NCI-H82 treated with DMSO at 0.1 percent for 48 hours (cell line): ENCODE results near the gene CARS1.
"Not testable (repeated sequence)": the region's sequence is repeated elsewhere in the genome, so short reads cannot be mapped to it uniquely, and the experiment has no call there.

Source experiments
- DNase-seq: peaks from one replicate; lab custom pipeline; 2025; ENCODE audit not compliant: unreplicated experiment; lab: John Stamatoyannopoulos, UW

The CARS1 gene

DNA sequence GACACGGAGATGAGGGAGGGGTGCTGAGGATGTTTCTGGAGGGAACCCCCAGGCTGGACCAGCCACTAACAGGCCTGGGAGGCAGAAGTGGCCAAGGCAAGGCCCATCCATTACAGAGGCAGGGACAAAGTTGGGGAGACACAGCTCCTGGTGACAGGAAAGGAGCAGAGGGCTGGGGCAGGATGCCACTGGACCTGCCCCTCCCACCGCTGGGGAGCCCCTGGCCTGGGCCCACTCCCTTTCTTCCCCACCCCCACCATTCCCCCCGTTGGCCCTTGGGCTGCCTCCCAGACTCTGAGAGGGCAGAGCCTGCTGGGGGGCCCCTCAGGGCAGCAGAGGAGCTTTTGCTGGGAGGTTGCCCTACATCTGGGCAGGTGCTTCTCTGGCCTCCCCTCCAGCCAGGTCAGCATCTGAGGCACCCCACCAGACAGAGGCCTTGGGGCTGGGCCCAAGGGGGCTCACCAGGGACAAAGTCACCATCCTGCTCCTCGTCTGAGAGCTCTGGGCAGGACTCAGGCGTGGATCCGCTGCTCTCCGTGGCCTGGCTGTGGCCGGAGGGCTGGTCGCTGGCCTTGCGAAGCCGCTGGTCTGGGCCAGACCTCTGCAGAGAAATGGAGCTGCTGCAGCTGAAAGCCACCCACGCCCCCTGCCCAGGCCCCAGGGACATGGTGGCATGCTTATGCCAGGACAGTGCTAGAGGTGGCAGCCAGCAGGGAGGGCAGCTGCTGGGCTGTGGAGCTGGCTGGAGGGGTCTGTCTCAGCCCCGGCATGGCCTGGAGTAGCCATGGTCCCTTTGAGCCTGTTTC lies 33.1 kb upstream of the CARS1 start:
- DNase-seq: no peak

DNA sequence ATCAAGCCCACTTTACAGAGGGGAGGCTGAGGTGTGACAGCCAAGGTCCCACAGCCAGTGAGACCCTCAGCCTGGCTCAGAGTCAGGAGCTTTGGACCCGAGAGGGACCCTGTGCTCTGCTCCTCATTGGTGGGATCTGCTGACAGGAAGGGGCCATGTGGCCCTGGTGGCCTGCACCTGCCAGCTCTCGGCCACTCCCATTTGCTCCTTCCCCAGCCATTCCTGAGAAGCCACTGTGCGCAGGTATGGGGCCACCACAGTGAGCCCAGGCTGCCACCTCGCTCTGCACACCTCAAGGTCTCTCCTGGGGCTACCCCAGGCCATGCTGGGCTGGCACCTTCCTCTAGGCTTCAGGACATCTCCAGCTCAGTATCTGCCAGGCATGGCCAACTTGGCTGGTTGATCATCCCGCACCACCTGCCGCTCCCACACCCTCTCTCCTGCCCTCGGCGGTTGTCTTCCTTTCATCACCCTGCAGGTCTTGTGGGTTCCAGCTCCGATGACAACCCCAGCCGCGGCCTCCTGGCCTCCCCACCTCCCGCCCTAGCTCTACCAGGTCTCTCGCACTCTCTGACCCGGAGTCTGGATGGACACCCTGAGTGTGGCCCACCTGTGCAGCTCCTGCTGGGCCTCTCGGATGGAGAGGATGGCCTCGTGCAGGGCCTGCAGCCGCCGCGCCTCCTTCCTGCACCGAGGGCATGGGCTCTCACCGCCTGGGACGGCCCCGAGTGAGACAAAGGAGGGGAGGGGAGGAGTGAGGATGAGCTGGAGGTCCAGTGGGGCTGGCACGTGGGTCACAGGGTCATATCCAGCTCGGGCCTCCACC lies 32.2 kb upstream of the CARS1 start:
- DNase-seq: no peak

DNA sequence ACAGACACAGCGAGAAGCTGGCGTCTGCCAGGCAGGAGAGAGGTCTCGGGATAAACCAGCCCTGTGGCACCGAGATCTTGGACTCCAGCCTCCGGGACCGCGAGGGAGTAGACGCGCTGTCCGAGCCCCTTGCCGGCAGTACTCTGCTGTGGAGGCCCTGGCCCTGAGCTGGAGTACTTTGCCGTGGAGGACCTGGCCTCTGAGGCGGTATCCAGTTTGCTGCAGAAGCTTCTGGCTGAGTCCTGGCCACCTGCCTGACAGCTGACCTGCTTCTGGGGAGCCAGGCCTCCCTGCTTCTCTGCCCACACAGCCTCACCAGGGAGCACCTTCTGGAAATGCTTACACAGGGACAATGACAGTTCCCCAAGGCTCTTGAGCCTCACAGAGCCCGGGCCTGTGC lies 31.6 kb upstream of the CARS1 start:
- no peak for DNase-seq

DNA sequence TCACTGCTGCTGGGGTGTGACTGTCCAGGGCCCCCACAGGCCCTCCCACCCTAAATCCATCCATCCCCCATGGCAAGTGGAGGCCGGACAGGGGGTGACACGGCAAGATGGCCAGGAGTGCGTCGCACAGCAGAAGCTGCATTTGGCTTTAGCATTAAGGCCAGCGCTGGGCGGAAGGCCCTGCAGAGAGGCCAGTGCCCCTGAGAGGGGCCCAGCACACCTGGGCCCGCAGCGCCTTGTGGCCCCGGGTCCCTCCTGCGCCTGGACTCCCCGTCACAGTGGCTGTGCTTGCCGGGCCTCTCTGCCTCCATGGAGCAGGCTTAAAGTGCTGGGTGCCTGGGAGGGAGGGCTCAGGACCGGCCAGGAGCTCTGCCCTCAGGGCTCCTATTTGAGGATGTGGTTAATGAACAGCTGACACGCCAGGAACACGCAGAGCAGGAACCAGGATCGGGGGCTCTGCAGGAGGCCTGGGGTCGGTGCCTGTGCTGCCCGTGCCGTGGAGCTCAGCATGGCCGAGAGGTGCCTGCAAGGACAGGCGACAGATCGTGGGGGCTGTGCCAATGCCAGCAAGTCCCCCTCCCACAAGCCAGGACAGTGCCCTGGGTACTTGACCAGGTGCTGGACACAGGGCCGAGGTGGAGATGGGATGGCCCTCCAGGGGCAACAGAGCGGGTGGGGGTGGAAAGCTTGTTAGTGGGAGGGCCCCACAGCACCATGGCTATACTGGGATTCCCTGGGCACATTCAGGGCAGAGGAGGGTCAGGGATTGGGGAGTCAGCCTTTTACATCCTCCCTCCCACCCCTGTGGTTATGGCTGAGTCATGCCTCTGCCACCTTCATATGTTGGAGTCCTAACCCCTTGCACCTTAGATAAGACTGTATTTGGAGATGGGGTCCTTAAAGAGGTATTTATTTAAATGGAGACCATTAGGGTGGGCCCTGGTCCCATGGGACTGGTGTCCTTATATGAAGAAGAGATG lies 30.9 kb upstream of the CARS1 start:
- DNase-seq: no peak

DNA sequence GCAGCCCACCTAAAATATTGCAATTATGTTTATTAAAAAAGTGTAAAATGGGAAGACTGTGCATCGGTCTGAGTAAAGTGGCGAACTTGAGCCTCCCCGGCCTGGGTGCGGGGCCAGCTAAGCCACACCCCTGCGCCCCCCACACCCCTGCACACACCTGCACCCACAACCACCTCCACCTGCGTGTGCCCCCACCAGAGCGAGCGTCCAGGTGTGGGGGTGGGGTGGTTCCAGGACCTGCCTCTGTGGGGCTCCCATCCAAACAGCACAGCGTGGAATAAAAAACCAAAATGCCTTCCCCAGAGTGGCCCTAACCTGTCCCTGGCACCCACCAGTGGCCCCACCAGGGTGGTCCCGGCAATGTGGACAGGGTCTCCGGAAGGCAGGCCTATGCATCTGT lies 30.1 kb upstream of the CARS1 start:
- DNase-seq: no peak

DNA sequence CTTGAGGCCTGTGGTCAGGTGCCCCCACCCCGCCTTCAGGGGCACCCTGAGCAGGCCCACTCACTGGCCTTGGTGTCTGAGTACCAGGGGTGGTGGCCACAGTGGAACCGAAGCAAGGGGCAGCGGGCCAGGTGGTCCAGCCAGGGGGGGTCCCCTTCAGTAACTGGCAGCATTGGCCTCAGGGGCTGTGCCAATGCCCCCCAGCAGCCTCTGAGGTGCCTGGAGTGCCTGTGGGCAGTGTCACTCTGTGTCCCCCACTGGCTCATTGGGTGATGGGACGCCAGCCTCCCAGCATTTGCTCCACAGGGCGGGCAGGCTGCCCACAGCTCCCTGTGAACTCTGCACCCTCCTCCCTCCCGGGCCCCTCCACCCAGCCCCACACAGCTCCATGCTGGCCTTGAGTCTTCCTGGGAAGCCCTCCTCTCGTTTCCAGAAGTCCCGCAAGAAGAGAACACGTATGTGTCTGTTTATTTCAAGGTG lies 29.5 kb upstream of the CARS1 start:
- DNase-seq: no peak

DNA sequence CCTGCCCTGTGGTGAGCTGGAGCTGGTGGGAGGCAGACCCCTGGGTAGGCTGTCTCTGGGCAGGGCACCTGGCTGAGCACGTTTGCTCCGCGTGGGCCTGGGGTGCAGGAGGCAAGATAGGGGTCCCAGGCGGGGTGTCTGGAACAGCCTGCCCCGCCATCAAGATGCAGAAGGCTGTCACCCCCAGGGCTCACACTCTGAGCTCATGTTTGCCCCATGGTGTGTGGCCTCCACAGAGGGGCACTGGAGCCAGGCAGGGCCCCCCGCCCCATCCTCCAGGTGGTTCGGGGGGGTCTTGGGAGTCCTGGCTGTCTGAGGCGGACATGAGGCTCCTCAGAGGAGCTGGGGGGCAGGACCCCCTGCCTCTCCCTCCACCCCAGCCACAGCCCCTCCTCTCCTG lies 28.9 kb upstream of the CARS1 start:
- DNase-seq: no peak

DNA sequence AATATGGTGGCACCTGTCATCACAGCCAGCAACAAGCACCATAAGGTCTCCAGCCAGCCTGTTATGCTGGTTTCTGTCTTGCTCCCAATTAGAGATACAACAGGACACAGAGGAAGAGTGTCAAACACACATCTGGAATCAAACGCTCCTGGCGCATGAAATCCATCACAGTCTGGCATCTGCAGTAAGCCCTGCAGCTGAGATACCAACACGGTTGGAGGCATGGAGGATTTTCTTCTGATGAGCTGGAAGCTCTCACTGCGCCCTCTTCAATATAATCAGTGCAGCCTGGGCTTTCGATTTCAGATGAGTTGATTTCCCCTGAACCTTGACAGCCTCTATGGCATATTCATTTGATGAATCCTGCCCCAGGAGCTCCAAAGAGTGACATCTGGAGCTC lies 27.8 kb upstream of the CARS1 start:
- DNase-seq: no peak

DNA sequence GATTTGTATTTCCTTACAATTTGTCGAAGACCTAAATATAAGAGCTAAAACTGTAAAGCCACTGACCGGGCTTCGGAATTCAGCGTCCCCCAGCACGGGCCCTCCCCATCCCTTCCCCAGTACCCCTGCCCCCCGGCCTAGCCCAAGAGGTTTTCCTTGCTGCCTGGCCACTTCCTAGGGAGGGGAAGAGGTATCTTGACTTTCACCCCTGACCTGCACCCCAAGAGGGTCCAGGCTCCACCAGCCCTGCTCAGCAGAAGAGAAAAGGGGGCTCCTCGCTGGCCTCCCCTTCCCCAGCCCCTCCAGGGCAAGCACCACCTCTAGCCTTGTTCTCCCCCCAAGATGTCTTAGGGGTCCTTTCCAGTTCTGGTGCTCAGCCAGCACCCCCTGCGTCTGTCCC lies 26.1 kb upstream of the CARS1 start:
- no peak for DNase-seq

DNA sequence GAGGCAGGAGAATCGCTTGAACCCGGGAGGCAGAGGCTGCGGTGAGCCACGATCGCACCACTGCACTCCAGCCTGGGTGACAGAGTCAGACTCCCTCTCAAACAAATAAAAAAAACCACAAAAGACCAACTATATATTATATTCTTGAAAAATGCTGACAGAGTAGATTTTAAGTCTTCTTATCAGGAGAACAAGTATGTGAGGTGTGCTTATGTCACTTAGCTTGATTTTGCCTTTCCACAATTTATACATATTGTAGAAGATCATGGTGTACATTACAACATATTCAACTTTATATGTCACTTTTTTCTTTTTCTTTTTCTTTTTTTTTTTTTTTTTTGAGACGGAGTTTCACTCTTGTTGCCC lies 24.1 kb upstream of the CARS1 start:
- DNase-seq: no peak

DNA sequence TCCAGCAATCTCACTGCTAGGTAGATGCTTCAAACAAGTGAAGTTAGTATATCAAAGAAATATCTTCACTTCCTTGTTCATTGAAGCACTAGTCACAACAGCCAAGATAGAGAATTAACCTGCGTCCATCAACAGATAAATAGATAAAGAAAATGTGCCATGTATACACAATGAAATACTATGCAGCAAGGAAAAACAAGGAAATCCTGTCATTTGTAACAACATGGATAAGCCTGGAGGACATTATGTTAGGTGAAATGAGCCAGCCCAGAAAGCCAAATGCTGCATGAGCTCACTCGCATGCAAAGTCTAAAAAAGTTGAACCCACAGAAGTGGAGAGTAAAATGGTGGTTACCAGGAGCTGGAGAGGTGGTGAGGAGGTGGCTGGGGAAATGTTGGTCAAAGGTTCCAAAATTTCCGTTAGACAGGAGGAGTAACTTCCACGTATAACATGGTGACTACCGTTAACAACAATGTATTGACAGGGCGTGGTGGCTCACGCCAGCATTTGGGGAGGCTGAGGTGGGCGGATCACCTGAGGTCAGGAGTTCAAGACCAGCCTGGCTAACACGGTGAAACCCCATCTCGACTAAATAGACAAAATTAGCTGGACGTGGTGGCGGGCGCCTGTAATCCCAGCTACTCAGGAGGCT lies 23.6 kb upstream of the CARS1 start:
- DNase-seq: no peak

DNA sequence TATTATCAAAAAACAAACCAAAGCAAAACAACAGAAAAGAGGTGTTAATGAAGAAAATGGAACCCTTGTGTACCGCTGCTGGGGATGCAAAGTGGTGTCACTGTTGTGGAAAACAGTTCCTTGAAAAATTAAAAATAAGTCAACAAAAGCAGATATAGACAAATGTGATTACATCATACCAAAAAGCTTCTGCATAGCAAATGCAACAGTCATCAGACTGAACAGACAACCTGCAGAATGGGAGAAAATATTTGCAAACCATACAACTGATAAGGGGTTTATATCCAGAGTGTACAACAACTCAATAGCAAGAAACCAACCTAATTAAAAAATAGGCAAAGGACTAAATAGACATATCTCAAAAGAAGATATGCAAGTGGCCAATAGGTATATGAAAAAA lies 22.9 kb upstream of the CARS1 start:
- DNase-seq: no peak

DNA sequence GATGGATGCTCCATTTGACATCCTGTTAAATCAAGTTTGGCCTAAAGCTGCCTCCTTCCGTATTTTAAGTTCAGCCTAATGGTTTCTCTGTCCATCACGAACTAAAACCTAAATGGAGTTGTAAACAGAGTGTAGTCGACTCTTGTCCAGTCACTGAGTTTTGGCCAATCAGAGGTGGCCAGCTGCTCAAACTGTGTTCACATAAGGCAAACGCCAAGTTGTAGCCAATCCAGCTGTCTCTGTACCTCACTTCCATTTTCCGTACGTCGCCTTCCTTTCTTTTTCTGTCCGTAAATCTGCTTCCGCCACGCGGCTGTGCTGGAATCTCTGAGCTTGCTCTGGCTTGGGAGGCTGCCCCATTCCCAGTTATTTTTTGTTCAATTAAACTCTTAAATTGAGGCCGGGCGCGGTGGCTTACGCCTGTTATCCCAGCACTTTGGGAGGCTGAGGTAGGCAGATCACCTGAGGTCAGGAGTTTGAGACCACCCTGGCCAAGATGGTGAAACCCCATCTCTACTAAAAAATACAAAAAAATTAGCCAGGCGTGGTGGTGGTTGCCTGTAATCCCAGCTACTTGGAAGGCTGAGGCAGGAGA lies 20.7 kb upstream of the CARS1 start:
- no peak for DNase-seq

DNA sequence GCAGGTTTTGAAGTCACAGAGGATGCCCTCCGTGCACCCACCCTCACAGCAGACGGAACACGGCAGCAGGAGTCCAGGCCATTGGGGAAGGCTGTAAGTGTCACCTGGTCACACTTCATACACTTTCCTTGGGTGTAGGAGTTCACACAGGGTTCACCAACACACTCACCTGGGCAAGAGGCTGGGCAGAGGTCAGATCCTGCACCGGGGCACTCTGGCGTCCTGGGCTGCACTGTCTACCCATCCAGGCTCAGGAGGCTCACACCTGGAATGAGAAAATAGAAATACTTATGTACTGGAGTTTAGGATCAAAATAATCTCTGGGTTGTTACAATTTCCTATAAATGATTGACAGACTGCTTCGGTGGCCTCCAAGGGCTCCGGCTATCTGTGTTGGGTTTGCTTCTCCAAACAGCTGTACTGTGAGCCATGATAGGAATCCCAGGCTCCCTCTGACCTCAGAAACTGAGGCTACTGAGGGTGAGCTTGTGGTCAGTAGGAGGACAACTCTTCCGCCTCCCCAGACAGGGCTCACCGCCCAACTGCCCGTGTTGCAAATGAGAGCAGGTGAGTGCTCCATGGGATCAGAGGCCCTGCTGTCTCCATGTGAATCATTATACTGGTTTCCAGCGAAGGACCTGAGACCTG lies 20.1 kb upstream of the CARS1 start:
- DNase-seq: no peak

DNA sequence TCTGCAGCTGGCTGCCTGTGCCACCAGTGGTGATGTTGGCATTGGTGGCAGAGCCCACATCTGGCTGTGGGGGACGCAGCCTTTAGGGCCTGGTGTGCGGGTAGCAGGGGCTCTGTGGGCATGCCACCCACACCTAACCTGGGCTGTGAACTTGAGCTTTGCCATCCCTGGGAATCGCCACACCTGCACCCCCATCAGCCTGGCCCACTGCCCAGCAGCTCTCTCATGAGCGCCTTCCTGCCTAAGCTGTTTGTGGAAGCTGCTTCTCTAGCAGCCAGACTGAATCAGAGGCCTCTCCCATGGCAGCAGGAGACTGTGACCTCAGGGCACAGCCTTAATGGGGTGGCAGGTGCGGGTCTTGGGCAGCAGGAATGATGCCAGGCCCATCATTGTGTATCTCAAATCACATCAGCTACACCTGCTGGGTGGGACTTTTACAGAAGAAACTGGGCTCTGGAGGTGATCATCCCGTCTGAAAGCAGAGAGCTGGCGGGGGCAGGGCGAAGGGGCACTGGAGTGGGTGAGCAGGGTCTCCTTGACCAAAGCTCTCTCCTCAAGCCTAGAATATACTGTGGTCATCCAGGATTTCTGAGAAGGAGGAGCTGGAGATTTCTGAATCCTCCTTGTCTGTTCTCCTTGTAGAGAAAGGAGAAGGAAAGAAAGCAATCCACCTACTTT lies 17.8 kb upstream of the CARS1 start:
- no peak for DNase-seq

DNA sequence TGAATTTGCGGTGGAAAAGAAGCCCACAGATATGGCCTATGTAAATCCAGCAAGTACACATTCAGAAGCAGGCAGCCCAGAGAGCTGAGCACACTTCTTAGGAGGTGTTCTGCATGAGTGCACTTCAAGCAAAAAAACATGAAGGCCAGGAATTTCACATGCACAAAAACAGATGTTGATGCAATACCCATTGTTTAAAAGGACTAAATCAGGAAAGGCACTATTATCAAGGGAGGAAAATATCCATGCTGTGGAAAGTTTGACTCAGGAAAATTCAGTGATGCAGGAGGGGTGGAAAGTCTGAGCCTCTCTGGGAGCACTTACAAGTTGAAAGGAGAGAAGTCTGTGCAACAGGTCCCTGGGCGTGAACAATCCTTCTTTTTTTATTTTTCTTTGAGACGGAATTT lies 15.8 kb upstream of the CARS1 start:
- no peak for DNase-seq

DNA sequence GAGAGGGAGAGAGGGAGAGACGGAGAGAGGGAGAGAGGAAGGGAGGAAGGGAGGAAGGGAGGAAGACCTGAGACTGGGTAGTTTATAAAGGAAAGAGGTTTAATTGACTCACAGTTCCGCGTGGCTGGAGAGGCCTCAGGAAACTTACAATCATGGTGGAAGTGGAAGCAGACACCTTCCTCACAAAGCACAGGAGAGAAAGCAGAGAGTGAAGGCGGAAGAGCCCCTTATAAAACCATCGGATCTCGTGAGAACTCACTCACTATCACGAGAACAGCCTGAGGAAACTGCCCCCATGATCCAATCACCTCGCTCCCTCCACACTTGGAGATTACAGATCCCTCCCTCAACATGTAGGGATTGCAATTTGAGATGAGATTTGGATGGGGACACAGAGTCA lies 12.2 kb upstream of the CARS1 start:
- DNase-seq: no peak

DNA sequence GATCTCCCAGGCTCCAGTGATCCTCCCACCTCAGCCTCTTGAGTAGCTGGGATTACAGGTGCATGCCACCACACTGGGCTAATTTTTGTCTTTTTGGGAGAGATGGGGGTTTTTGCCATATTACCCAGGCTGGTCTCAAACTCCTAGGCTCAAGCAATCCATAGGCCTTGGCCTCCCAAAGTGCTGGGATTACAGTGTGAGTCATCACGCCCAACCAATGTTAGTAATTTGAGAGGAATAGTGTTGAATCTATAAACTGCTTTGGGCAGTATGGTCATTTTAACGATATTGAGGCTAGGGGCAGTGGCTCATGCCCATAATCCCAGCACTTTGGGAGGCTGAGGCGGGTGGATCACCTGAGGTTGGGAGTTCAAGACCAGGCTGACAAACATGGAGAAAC lies 9.1 kb upstream of the CARS1 start:
- DNase-seq: not testable (repeated sequence)

DNA sequence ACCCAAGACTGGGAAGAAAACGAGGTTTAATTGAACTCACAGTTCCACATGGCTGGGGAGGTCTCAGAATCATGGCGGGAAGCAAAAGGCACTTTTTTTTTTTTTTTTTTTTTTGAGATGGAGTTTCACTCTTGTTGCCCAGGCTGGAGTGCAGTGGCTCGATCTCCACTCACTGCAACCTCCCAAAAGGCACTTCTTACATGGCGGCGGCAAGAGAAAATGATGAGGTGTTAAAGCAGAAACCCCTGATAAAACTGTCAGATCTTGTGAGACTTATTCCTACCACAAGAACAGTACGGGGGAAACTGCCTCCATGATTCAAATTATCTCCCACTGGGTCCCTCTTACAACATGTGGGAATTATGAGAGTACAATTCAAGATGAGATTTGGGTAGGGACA lies 7.5 kb upstream of the CARS1 start:
- DNase-seq: not testable (repeated sequence)
